ENCODE measurements around the gene FCRLA.
A peak's percentile ranks its signal among the peaks of the same experiment; 100 is the strongest.
"Not testable (repeated sequence)": the region's sequence is repeated elsewhere in the genome, so short reads cannot be mapped to it uniquely, and the experiment has no call there.

Gene FCRLA

GRCh38 chr1:161706113-161706481 is 932 bp upstream of the FCRLA start:
- DNase-seq: no peak

DNA sequence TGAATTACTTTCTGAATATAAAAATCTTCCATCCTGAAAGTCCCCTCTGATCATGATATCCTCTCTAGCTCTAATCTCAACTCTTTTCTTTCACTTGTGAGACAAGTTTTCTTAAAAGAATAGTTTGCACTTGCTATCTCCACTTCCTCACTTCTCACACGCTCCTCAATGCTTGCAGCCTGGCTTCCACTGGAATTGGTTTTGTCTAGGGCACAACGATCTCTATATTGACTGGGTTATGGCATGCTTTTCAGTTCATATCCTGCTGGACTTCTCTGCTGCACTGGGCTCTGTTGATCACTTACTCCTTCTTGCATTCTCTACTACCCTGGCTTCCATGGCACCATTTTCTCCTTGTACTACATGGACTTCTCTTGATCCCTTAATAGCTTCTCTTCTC is 474 bp downstream of the FCRLA start:
- DNase-seq: no peak

DNA sequence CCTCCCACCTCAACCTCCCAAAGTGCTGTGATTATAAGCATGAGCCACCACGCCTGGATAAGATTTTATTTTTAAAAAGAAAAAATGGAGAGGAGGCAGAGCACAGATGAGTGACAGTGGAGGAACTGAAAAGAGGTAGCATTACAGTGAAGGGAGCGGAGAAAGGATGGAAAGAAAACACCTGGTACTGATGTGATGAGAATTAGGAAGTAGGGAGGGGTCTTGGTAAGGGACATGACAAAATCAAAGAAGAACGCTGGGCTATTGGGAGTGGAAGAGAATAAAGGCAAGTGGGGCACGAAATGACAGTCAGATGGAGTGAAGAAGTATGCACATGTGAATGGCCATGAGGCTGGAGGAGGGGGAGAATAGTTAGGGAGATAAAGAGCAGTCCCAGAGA is 2.3 kb downstream of the FCRLA start:
- no peak for DNase-seq

DNA sequence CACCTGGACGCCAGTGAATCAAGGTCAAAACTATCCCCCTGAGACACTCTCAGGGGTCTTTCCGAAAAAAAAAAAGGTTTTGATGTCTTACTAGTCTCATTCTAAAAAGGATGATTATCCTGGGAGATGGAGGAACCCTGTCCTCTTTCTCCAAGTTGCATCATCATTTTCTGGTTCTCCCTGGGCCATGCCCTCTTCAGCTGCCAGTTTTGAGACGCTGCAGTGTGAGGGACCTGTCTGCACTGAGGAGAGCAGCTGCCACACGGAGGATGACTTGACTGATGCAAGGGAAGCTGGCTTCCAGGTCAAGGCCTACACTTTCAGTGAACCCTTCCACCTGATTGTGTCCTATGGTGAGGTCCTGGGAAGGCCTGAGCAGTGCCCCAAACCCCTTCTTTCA is 3.5 kb downstream of the FCRLA start:
- DNase-seq: no peak

GRCh38 chr1:161718559-161719324 is 11.7 kb downstream of the FCRLA start:
- DNase-seq: no peak

- DNase-seq: peak; percentile 29
Measured at GRCh38 chr1:161719325-161719611, 12.2 kb downstream of the FCRLA start.

DNA sequence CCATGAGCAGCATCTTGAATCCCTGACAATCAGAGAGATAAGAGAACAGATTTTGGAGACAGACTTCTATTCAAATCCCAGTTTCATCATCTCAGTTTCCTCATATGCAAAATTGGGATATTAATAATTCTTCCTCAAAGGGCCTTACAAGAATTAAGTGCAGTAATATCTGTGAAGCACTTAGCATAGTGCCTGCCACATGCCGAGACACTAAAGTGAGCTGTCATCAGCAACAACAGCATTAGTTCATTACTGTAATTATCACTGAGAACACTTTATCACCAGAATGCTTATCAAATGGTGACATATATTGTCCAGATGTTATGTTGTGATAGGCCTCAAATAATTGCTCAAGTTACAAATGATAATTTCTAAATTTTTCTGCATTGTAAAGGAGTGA is 13.4 kb downstream of the FCRLA start:
- no peak for DNase-seq

DNA sequence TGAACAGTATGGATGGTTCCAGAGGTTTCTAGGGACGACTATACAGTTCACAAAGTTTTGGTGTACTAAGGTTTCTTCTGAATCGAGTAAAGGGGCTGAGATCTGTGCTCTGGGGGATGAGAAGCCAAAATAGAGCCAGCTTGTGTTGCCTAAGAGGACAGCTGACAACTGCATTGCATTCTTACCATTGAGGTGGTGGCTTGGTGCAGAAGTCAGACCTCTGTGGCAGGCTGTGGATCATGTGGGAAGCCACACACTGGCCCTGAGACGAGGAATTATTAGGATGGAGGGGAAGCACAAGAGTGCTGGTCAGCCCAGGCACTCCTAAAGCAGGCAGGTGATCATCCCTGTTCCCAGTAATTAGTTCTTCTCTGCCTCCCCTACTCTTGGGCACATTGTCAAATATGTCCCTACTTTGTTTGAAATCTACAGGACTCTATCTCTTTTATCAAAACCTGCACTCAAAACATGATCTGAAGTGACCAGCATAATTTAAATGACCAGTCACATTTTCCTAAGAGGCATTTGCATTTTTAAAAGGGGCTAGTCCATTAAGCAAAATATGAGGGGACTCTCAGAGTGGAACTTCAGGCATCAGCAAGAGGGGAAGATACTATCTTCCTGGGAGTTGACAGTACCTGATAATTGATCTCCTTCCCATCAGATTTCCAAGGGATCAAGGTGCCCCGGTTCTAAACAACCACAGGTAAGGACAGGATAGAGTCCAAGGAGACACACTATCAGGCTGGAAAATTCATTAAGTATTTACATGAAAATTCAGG is 14.1 kb downstream of the FCRLA start, which contains the start of gene FCRLB:
FCRLB (plus strand) TSS at position 589 of the 782 bp plus-strand sequence. CDS start 1,129 bp downstream, outside the sequence.
- no peak for DNase-seq

GRCh38 chr1:161721738-161722343 is 14.8 kb downstream of the FCRLA start:
- peak; percentile 55 for DNase-seq

DNA sequence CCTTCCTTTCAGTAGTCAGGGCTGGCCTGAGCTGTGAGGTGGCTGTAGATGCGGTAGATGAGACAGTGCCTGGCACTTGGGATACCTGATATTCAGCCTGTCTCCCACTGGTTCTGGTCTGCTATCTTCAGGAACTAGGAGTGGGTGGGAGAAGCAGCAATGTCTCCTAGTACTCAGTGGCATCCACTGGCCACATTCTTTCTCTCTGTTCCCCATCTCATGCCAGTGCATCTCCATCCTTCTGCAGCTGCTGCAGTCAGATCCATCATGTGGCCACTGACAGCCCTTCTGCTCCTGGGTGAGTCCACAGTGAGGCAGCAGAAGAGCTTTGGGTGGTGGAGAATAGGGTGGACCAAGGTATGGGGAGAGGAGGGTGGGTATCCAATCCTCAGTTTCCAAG is 15.4 kb downstream of the FCRLA start:
- no peak for DNase-seq

DNA sequence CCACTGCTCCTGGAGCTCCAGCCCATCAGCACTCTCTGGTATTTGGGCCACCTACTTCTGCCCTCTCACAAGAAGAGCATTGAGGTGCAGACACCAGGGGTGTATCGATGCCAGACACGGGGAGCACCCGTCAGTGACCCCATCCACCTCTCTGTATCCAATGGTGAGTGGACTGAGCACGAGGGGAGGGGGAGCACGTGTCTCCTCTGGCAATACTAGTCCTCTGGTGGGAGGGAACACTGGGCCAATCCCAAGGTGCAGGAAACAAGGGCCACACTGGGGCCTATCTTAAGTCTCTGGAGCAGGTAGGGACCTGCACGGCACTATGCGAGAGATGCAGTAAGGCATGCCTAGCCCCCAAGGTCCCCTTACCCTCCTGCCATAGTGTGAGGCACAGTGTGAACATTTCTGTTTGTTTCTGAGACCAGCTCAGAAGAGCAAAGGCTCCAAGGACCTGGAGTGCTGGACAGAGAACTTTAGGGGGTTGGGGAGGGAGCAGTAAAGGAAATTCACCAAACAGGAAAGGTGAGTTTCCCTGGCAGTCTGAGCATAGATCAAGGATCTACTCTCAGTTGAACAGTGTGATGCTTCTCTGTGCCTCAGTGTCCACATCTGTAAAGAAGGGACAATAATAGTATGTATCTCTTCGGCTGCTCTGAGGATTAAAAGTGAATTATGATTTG is 16.6 kb downstream of the FCRLA start:
- DNase-seq: no peak

DNA sequence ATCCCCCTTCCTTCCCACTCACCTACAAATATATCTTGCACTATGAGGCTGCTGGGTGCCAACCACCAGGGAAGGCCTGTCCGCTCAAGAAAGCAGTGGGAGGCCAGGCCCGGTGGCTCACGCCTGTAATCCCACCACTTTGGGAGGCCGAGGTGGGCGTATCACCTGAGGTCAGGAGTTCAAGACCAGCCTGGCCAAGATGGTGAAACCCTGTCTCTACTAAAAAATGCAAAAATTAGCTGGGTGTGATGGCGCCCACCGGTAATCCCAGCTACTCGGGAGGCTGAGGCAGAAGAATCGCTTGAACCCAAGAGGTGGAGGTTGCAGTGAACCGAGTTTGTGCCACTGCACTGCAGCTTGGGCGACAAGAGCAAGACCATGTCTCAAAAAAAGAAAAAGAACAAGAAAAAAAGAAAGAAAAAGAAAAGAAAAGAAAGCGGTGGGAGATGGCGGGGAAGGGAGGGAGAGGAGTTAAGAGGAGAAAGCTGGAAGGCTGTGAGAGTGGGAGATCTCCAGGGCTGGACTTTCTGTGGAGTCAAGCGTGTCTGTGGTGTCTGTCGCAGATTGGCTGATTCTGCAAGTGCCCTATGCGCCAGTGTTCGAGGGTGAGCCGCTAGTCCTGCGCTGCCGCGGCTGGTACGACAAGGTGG is 18.4 kb downstream of the FCRLA start:
- not testable (repeated sequence) for DNase-seq

- peak; percentile 40 for DNase-seq
Measured at GRCh38 chr1:161725908-161726472, 19.0 kb downstream of the FCRLA start.

- DNase-seq: peak; percentile 74
Measured at GRCh38 chr1:161726473-161727255, 19.6 kb downstream of the FCRLA start.

GRCh38 chr1:161727256-161727924 is 20.4 kb downstream of the FCRLA start:
- peak; percentile 69 for DNase-seq

- DNase-seq: no peak
Measured at GRCh38 chr1:161728376-161729226, 21.6 kb downstream of the FCRLA start.

GRCh38 chr1:161730050-161730564 is 23.1 kb downstream of the FCRLA start:
- peak; percentile 79 for DNase-seq

DNA sequence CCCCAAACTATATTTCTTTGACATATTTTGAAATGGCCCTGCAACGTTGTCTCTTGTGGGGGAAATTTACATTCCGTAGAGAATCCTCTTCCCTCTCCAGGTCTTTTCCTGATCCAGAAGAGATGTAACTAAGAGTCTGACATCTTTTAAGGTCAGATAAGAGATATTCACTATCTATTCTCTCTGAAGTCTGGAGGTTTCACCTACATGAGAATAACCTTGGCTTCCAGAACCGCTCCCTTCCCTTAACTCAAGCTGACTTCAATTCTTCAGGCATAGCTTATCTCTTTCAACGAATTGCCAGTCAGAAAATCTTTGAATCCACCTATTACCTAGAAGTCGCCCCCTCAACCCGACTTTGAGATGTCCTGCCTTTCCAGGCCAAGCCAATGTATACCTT is 24.2 kb downstream of the FCRLA start:
- DNase-seq: no peak

DNA sequence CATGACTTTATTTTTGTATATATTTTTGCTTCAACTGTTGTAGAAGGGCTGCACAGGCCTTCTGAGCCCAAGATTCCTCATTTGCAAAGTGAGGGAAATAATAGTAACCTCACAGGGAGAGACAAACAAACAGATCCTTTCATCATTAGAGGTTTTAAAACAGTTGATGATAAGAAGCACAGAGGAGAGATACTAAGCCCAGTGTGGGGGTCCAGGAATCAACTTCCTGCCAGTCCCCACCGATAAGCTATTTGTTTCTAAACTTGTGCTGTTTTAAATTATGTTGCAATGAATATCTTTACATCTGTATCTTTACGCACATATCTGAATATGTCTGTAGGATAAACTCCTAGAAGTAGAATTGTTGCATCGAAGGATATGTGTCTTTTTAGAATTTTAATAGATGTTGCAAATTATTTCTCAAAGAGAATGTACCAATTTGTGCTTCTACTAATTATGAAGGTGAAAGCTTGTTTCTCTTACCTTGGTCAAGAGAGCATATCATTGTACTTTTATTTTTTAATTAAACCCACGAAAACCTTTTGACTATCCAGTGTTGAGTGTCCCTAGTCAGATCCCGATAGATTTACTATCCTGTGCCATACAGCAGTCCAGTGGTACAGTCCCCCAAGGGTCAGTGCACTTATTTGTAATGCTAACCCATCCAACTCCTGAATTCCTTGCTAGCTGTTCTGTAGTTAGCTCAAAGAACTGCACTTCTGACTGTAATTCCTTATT is 25.1 kb downstream of the FCRLA start:
- no peak for DNase-seq
